ENCODE data around the gene MAP7D2. TPM values are rescaled to one million over a fixed set of nuclear protein-coding genes. Genes with fewer than 3 reads are reported as not detected.

MAP7D2 gene
- total RNA-seq, 4 donors from 2014 or later = 0.60 to 1.5 TPM; not detected in 2

GRCh38 chrX:20091499-20091898 lies 25.2 kb downstream of the MAP7D2 start:
- Histone ChIP-seq H3K27ac (no peak overlapping the region), H3K27me3 (peaks cover 0 to 16% of the 10 kb centered on the region in 2 donors), H3K4me3 (no peak overlapping the region), H3K9me3 (no peaks in the 10 kb centered on the region), H3K36me3 (no peaks in the 10 kb centered on the region), H3K4me1 (no peaks in the 10 kb centered on the region)
- WGBS, 2 donors = 72 to 79% methylated on average over 3 of the region's 3 CpGs
- DNase-seq (ENCODE audit: low spot score in 2 of 2) = no peak
- no peak for TF ChIP-seq EP300 (IDR thresholded peaks at IDR 0.05)
- no peak for TF ChIP-seq CTCF (IDR thresholded peaks at IDR 0.05)
- TF ChIP-seq POLR2A (IDR thresholded peaks at IDR 0.05) = no peak

DNA sequence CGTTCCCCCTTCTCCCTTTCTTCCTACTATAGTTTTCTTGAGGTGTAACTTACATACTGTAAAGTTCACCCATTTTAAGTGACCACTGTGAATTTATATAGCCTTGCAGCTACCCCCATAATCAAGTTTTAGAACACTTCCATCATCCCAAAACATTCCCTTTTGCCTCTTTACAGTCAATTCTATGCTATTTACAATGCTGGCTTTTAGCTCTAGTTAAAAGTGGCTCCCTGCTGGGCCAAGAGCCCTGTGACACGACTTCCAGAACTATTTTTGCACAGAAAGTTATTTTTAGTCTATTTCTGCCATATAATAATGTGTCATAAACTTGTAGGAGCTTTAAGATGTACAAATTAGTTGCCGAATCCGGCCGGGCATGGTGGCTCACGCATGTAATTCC lies 26.9 kb downstream of the MAP7D2 start:
- H3K4me1 ChIP-seq = no peaks in the 10 kb centered on the region
- H3K27me3 ChIP-seq = peaks cover 0 to 16% of the 10 kb centered on the region in 2 donors
- DNase-seq (ENCODE audit: low spot score in 2 of 2) = no peak
- H3K27ac ChIP-seq = no peak overlapping the region
- 50 to 64% methylated on average over 6 of the region's 6 CpGs for WGBS, 2 donors
- no peaks in the 10 kb centered on the region for H3K9me3 ChIP-seq
- TF ChIP-seq POLR2A (IDR thresholded peaks at IDR 0.05) (no peak), EP300 (IDR thresholded peaks at IDR 0.05) (no peak), CTCF (IDR thresholded peaks at IDR 0.05) (no peak)
- no peaks in the 10 kb centered on the region for H3K36me3 ChIP-seq
- H3K4me3 ChIP-seq = no peak overlapping the region

DNA sequence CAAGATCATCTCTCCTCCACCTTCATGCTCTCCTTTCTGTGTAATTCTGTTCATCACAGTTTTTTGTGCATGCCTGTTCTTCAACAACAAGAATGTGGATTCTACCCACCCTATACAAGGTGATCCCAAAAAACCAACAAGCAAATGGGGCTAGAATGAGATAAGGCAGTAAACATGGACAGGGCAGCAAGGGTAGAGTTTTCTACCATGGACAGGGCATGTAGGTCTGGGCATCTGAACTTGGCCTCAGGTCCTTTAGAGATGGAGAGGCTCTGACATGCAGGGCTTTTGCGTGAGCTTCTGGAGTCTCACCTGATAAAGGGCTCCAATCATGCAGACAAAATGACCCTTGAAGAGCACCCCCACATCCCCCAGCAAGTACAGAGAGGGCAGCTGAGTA lies 36.4 kb downstream of the MAP7D2 start:
- no peaks in the 10 kb centered on the region for H3K4me1 ChIP-seq
- no peaks in the 10 kb centered on the region for H3K27me3 ChIP-seq
- 100% methylated on average over 1 of the region's 1 CpG for WGBS, 2 donors
- H3K27ac ChIP-seq = no peak overlapping the region
- no peak overlapping the region for H3K4me3 ChIP-seq
- no peak for TF ChIP-seq CTCF (IDR thresholded peaks at IDR 0.05)
- no peak for TF ChIP-seq POLR2A (IDR thresholded peaks at IDR 0.05)
- TF ChIP-seq EP300 (IDR thresholded peaks at IDR 0.05) = no peak
- DNase-seq (ENCODE audit: low spot score in 2 of 2) = no peak
- H3K9me3 ChIP-seq = no peaks in the 10 kb centered on the region
- H3K36me3 ChIP-seq = no peaks in the 10 kb centered on the region

DNA sequence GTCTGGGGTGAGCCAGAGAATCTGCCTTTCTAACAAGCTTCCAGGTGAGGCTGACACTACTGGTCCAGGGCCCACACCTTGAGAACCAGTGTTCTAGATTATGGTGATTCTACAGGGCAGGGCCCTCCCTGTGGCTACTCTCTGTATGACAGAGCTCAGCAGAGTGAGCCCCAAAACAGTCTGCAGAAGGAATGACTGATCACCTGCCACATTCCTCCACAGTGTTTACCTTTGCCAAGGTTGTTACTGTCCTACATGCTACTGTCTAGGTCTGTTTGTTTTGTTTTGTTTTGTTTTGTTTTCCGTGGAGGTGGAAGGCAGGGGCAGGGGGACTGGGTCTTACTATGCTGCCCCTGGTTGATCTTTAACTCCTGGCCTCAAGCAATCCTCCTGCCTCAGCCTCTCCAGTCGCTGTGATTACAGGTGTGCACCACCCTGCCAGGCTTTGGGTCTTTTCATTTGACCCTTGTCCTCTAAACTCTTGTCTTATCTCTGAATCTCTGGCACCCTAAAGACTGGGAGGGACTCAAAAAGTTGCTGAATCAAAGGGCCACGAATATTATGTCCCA lies 45.1 kb downstream of the MAP7D2 start:
- Histone ChIP-seq H3K9me3 (no peaks in the 10 kb centered on the region), H3K27me3 (peaks cover 0 to 7% of the 10 kb centered on the region in 2 donors), H3K36me3 (no peaks in the 10 kb centered on the region), H3K27ac (no peak overlapping the region), H3K4me3 (no peak overlapping the region), H3K4me1 (peaks cover 0 to 8% (median 0%) of the 10 kb centered on the region in 4 donors)
- DNase-seq (ENCODE audit: low spot score in 2 of 2) = no peak
- TF ChIP-seq POLR2A (IDR thresholded peaks at IDR 0.05) = no peak
- no peak for TF ChIP-seq EP300 (IDR thresholded peaks at IDR 0.05)
- TF ChIP-seq CTCF (IDR thresholded peaks at IDR 0.05) = no peak
- 50 to 87% methylated on average over 3 of the region's 3 CpGs for WGBS, 2 donors

DNA sequence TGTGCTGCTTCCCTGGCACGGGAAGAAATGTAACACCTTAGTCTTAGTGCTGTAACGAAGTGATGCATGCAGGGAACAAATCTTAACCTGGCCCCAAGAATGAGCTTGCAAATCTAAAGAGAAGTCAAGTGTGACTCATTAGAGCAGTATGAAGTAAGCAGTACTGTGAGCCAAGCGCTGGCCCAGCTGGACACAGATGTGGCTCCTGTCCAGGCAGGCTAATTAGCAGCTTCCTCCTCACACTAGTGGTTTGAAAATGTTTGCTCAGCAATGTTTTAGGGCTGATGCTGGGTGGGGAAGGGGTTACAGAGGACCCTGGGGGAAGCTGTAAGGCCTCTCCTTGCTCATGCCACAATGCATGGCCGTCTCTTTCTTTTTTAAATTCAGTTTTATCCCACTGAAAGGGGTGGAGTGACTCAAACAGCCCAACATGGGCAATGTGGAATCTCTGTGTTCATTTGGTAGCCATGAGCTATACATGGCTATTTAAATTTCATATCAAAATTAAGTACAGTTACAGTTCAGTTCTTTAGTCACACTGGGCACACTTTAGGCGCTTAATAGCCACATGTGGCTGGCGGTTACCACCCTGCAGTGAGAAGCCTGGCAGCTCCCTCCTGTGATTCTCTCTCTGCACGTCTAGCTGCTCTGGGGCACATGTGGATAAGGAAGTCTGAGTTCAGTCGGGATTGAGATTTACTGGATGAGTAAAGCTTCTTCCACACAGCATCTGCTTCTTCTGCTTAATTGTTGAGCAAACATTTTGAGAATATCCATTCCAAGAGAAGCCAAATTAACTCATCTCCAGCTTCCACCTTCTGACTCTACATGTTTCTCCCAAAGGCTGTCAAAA lies 48.8 kb downstream of the MAP7D2 start:
- Histone ChIP-seq H3K9me3 (no peaks in the 10 kb centered on the region), H3K27me3 (peaks cover 0 to 7% of the 10 kb centered on the region in 2 donors), H3K27ac (no peak overlapping the region), H3K36me3 (no peaks in the 10 kb centered on the region), H3K4me1 (peaks cover 0 to 8% (median 0%) of the 10 kb centered on the region in 4 donors), H3K4me3 (no peak overlapping the region)
- TF ChIP-seq EP300 (IDR thresholded peaks at IDR 0.05) = peak in 1 of 2 donors; percentile 17
- TF ChIP-seq POLR2A (IDR thresholded peaks at IDR 0.05) = no peak
- no peak for TF ChIP-seq CTCF (IDR thresholded peaks at IDR 0.05)
- peak; percentile 52 to 76 for DNase-seq (ENCODE audit: low spot score in 2 of 2)
- WGBS, 2 donors = 43 to 49% methylated on average over 7 to 8 of the region's 8 CpGs

Data from tibial nerve (tissue), 4 donors.